ENCODE data around the gene AMDHD2. TPM values are rescaled to one million over a fixed set of nuclear protein-coding genes. Genes with fewer than 3 reads are reported as not detected.

Gene AMDHD2
- total and polyA plus RNA-seq, 2 of the 13 experiments (the other 11 are each of a cell fraction or from before 2014, with no cell fraction given) = 33.5 to 39.1 TPM

GRCh38 chr16:2473446-2473926, 46.7 kb upstream of the AMDHD2 start (continued):
- TF ChIP-seq ZNF318 (CRISPR knock-in tag; IDR thresholded peaks at IDR 0.05) = no peak
- no peak for TF ChIP-seq ZNF30 (CRISPR knock-in tag; IDR thresholded peaks at IDR 0.05)
- no peak for TF ChIP-seq ATM (IDR thresholded peaks at IDR 0.05; ENCODE audit: borderline replicate concordance)
- no peak for TF ChIP-seq FOXA1 (IDR thresholded peaks at IDR 0.05)
- no peak for TF ChIP-seq FOXA1 (CRISPR knock-in tag; IDR thresholded peaks at IDR 0.05)
- 0 out of 4 replicates have a peak, but pooled peaks of 1 of the 2 experiments have one; percentile 31 for TF ChIP-seq POLR2A (IDR thresholded peaks at IDR 0.05; ENCODE audit: insufficient read depth in 1 of 2, low read depth in 2 of 2, low read length in 2 of 2)
- TF ChIP-seq NR2F2 (IDR thresholded peaks at IDR 0.05; ENCODE audit: borderline replicate concordance, low read depth) = no peak
- no peak for TF ChIP-seq TEAD2 (CRISPR knock-in tag; IDR thresholded peaks at IDR 0.05)
- no peak for TF ChIP-seq RBAK (CRISPR knock-in tag; IDR thresholded peaks at IDR 0.05)
- TF ChIP-seq ZNF678 (CRISPR knock-in tag; IDR thresholded peaks at IDR 0.05) = no peak
- no peak for TF ChIP-seq REL (CRISPR knock-in tag; conservative IDR thresholded peaks at IDR 0.05)
- TF ChIP-seq SP2 (CRISPR knock-in tag; IDR thresholded peaks at IDR 0.05) = 0 out of 2 replicates have a peak, but pooled peaks have one; percentile 0
- TF ChIP-seq THAP9 (CRISPR knock-in tag; IDR thresholded peaks at IDR 0.05; ENCODE audit: borderline replicate concordance) = no peak
- no peak for TF ChIP-seq DNMT1 (CRISPR knock-in tag; IDR thresholded peaks at IDR 0.05)
- TF ChIP-seq ZNF264 (CRISPR knock-in tag; IDR thresholded peaks at IDR 0.05) = no peak
- no peak for TF ChIP-seq HDAC6 (IDR thresholded peaks at IDR 0.05; ENCODE audit: low read depth, low read length)
- no peak for TF ChIP-seq NFE2 (CRISPR knock-in tag; IDR thresholded peaks at IDR 0.05)
- no peak for TF ChIP-seq CTCF (CRISPR knock-in tag; IDR thresholded peaks at IDR 0.05)
- peak; percentile 12; the same call in 1 of the 2 replicates for TF ChIP-seq SRY (CRISPR knock-in tag; IDR thresholded peaks at IDR 0.05)
- TF ChIP-seq CCDC6 (CRISPR knock-in tag; IDR thresholded peaks at IDR 0.05) = no peak
